ENCODE measurements around the gene FBXL17. TPM values are rescaled to one million over a fixed set of nuclear protein-coding genes. Genes with fewer than 3 reads are reported as not detected.

Gene FBXL17
- total RNA-seq, 1 experiment from 2014 or later: 3.5 TPM

DNA sequence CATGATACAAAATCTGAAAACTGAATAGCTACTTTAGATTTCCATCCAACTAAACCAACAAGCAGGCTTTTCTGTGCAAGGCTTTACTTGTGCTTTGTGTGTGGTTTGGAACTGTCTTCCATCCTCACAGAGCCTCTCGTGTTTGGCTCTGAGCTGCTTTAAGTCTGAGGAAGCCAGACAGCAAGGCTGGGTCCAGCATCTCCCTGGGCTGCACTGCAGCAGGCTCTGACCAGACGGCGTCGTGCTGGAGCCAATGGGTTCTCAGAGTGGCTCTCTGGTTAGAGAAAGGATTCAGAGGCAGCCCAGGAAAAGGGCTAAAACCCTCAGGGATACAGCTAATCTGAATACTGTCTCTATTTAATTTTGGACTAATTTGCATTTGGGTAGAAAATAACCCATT, 503.2 kb downstream of the FBXL17 start:
- Mint-ChIP-seq H3K4me3 (no peak overlapping the region), H3K27me3 (ENCODE audit: low read depth) (no peaks in the 10 kb centered on the region), H3K27ac (no peak overlapping the region; the same call in 1 of the 2 replicates), H3K9me3 (no peaks in the 10 kb centered on the region), H3K4me1 (peaks cover 7% of the 10 kb centered on the region), H3K36me3 (no peaks in the 10 kb centered on the region)
- TF ChIP-seq TP53 (CRISPR knock-in tag; IDR thresholded peaks at IDR 0.05): no peak
- no peak for TF ChIP-seq FOXP1 (CRISPR knock-in tag; IDR thresholded peaks at IDR 0.05; ENCODE audit: borderline replicate concordance)
- TF ChIP-seq, protein P1, sequence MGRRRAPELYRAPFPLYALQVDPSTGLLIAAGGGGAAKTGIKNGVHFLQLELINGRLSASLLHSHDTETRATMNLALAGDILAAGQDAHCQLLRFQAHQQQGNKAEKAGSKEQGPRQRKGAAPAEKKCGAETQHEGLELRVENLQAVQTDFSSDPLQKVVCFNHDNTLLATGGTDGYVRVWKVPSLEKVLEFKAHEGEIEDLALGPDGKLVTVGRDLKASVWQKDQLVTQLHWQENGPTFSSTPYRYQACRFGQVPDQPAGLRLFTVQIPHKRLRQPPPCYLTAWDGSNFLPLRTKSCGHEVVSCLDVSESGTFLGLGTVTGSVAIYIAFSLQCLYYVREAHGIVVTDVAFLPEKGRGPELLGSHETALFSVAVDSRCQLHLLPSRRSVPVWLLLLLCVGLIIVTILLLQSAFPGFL (CRISPR knock-in tag; IDR thresholded peaks at IDR 0.05; ENCODE audit: borderline replicate concordance): no peak
- TF ChIP-seq, protein P2, sequence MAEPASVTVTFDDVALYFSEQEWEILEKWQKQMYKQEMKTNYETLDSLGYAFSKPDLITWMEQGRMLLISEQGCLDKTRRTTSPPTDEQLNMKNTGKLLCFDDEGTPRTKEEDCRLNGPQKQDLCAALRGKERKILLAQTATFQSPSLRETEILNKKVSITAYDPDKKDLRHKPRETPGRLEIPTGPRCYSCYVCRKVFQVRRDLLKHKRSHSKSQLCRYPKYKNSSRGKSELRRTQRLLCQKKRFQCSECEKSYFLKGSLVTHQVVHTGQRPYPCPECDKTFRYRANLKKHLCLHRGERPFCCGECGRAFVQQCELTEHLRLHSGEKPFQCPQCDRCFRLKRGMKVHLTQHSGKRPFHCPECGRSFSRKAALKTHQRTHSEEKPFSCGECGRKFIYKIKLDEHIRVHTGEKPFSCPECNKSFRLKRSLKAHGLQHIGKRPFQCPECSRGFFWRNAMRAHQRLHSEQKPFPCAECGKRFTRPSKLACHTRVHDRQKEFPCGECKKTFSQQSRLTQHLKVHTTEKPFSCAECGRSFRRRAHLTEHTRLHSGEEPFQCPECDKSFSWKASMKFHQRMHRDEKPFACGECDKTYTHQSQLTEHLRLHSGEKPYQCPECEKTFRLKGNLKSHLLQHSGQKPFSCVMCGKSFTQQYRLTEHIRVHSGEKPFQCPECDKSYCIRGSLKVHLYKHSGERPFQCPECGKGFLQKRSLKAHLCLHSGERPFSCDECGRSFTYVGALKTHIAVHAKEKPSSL (CRISPR knock-in tag; conservative IDR thresholded peaks at IDR 0.05): no peak
- no peak for TF ChIP-seq ZNF232 (CRISPR knock-in tag; IDR thresholded peaks at IDR 0.05)
- no peak for TF ChIP-seq SMAD4 (CRISPR knock-in tag; IDR thresholded peaks at IDR 0.05)
- ChIA-PET POLR2A (interaction anchor here (1.1 kb wide), 1 partner anchor 9 kb away, joined by 4 read pairs; no protein-coding TSS in a partner anchor), CTCF (no interaction called here)
- DNase-seq (ENCODE audit: low spot score) (no peak), ATAC-seq (peak; percentile 27; the same call in 1 of the 2 replicates)

DNA sequence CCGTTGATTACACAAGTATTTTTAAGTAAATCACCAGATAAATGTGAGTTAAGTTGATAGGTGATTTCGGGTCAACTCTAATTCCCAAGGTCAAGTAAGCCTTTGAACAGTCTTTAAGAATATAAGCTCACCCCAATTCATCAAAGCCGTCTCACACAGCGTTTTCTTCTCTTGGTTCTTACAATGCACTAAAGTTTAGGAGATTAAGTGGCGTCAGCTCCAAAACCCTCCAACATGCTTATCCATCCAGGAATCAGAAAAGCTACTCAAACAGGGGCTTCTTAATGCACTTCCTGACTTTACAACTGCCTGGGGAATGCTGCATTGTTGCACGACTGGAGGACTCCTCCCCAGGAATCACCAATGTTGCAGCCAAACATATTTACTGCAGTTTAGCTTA, 505.0 kb downstream of the FBXL17 start:
- Mint-ChIP-seq H3K27ac (no peak overlapping the region), H3K9me3 (no peaks in the 10 kb centered on the region), H3K36me3 (no peaks in the 10 kb centered on the region), H3K4me1 (peaks cover 9% of the 10 kb centered on the region), H3K27me3 (ENCODE audit: low read depth) (no peaks in the 10 kb centered on the region), H3K4me3 (no peak overlapping the region)
- ChIA-PET POLR2A (no interaction called here), CTCF (no interaction called here)
- DNase-seq (ENCODE audit: low spot score): no peak
- ATAC-seq: no peak
- TF ChIP-seq SP1 (CRISPR knock-in tag; conservative IDR thresholded peaks at IDR 0.05) (no peak), RORB (CRISPR knock-in tag; IDR thresholded peaks at IDR 0.05) (no peak), ZNF317 (CRISPR knock-in tag; IDR thresholded peaks at IDR 0.05; ENCODE audit: borderline replicate concordance, low read depth) (no peak), MXD4 (CRISPR knock-in tag; IDR thresholded peaks at IDR 0.05; ENCODE audit: borderline replicate concordance) (no peak), FOXJ3 (CRISPR knock-in tag; IDR thresholded peaks at IDR 0.05; ENCODE audit: borderline replicate concordance) (no peak)
- TF ChIP-seq, protein P3, sequence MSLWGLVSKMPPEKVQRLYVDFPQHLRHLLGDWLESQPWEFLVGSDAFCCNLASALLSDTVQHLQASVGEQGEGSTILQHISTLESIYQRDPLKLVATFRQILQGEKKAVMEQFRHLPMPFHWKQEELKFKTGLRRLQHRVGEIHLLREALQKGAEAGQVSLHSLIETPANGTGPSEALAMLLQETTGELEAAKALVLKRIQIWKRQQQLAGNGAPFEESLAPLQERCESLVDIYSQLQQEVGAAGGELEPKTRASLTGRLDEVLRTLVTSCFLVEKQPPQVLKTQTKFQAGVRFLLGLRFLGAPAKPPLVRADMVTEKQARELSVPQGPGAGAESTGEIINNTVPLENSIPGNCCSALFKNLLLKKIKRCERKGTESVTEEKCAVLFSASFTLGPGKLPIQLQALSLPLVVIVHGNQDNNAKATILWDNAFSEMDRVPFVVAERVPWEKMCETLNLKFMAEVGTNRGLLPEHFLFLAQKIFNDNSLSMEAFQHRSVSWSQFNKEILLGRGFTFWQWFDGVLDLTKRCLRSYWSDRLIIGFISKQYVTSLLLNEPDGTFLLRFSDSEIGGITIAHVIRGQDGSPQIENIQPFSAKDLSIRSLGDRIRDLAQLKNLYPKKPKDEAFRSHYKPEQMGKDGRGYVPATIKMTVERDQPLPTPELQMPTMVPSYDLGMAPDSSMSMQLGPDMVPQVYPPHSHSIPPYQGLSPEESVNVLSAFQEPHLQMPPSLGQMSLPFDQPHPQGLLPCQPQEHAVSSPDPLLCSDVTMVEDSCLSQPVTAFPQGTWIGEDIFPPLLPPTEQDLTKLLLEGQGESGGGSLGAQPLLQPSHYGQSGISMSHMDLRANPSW (CRISPR knock-in tag; conservative IDR thresholded peaks at IDR 0.05; ENCODE audit: low read depth): no peak
- TF ChIP-seq, protein P4, sequence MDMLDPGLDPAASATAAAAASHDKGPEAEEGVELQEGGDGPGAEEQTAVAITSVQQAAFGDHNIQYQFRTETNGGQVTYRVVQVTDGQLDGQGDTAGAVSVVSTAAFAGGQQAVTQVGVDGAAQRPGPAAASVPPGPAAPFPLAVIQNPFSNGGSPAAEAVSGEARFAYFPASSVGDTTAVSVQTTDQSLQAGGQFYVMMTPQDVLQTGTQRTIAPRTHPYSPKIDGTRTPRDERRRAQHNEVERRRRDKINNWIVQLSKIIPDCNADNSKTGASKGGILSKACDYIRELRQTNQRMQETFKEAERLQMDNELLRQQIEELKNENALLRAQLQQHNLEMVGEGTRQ (CRISPR knock-in tag; IDR thresholded peaks at IDR 0.05): no peak
- TF ChIP-seq, protein P5, sequence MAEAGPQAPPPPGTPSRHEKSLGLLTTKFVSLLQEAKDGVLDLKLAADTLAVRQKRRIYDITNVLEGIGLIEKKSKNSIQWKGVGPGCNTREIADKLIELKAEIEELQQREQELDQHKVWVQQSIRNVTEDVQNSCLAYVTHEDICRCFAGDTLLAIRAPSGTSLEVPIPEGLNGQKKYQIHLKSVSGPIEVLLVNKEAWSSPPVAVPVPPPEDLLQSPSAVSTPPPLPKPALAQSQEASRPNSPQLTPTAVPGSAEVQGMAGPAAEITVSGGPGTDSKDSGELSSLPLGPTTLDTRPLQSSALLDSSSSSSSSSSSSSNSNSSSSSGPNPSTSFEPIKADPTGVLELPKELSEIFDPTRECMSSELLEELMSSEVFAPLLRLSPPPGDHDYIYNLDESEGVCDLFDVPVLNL (CRISPR knock-in tag; IDR thresholded peaks at IDR 0.05; ENCODE audit: borderline replicate concordance, low read depth): no peak

DNA sequence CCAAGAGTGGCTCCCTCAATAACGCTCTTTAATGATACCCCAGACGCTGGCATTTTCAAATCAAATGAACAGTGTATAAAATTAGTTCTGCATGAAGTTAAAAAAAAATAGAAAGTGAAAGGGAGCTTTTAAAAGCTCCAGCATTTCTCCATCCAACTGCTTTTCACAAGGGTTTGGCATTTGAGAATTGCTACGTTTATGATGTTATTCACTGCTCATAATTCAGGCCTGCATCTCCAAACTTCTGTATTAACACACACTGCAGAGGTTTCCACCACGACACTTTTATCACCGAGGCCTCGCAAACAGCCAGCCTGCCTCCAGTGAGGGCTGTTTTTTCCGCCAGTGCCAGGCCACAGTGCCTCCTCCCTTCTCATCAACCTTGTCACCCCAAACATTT, 505.6 kb downstream of the FBXL17 start:
- CTCF ChIA-PET: interaction anchor here (0.9 kb wide), 1 partner anchor 24 kb away, joined by 3 read pairs; no protein-coding TSS in a partner anchor
- no peak overlapping the region for H3K27ac Mint-ChIP-seq
- H3K4me3 Mint-ChIP-seq: no peak overlapping the region
- TF ChIP-seq FOXK1 (CRISPR knock-in tag; IDR thresholded peaks at IDR 0.05) (no peak), NR1H2 (CRISPR knock-in tag; IDR thresholded peaks at IDR 0.05) (no peak), ZNF317 (CRISPR knock-in tag; IDR thresholded peaks at IDR 0.05; ENCODE audit: borderline replicate concordance, low read depth) (no peak)
- TF ChIP-seq, protein P2 (CRISPR knock-in tag; conservative IDR thresholded peaks at IDR 0.05): no peak
- TF ChIP-seq, protein P6, sequence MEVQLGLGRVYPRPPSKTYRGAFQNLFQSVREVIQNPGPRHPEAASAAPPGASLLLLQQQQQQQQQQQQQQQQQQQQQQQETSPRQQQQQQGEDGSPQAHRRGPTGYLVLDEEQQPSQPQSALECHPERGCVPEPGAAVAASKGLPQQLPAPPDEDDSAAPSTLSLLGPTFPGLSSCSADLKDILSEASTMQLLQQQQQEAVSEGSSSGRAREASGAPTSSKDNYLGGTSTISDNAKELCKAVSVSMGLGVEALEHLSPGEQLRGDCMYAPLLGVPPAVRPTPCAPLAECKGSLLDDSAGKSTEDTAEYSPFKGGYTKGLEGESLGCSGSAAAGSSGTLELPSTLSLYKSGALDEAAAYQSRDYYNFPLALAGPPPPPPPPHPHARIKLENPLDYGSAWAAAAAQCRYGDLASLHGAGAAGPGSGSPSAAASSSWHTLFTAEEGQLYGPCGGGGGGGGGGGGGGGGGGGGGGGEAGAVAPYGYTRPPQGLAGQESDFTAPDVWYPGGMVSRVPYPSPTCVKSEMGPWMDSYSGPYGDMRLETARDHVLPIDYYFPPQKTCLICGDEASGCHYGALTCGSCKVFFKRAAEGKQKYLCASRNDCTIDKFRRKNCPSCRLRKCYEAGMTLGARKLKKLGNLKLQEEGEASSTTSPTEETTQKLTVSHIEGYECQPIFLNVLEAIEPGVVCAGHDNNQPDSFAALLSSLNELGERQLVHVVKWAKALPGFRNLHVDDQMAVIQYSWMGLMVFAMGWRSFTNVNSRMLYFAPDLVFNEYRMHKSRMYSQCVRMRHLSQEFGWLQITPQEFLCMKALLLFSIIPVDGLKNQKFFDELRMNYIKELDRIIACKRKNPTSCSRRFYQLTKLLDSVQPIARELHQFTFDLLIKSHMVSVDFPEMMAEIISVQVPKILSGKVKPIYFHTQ (CRISPR knock-in tag; IDR thresholded peaks at IDR 0.05): no peak

More for the DNA sequence above, 505.6 kb downstream of the FBXL17 start:
- POLR2A ChIA-PET: no interaction called here
- no peaks in the 10 kb centered on the region for H3K9me3 Mint-ChIP-seq
- ATAC-seq: no peak
- no peaks in the 10 kb centered on the region for H3K36me3 Mint-ChIP-seq
- no peaks in the 10 kb centered on the region for H3K27me3 Mint-ChIP-seq (ENCODE audit: low read depth)
- peaks cover 9% of the 10 kb centered on the region for H3K4me1 Mint-ChIP-seq
- no peak for DNase-seq (ENCODE audit: low spot score)

All from WTC11 (cell line).